Lung (tissue), 12 donors: ENCODE measurements around the gene C11orf21. TPM values are rescaled to one million over a fixed set of nuclear protein-coding genes. Genes with fewer than 3 reads are reported as not detected.

Experiments
- ATAC-seq: fragments of 200-7000 bp; cut with Tn5 transposase; one replicate; pipeline ENCODE4 v1.9.1; 2020; ENCODE audit warnings: moderate number of reproducible peaks; ENCODE audit not compliant: insufficient read depth, low FRiP score
- DNase-seq, 3 donors: peaks; one replicate each; pipeline ENCODE4 v3.0.0-alpha.2; 2013 to 2017
- H3K27ac ChIP-seq, 2 donors: one replicate each; pipeline ENCODE4 v1.5.1; 2013; ENCODE audit warnings: mild to moderate bottlenecking in 2 of 2, moderate library complexity in 2 of 2, control low read depth in 1 of 2, inconsistent platforms in 1 of 2, low read depth in 1 of 2, low read length in 1 of 2
- H3K27me3 ChIP-seq, 3 donors: one replicate each; pipeline ENCODE4 v1.5.1; 2013; ENCODE audit warnings: low read length in 2 of 3; ENCODE audit not compliant: control insufficient read depth in 3 of 3, insufficient read depth in 3 of 3
- H3K36me3 ChIP-seq, 4 donors: one replicate each; pipeline ENCODE4 v1.5.1; 2013; ENCODE audit warnings: low read length in 4 of 4, mild to moderate bottlenecking in 1 of 4, moderate library complexity in 1 of 4; ENCODE audit not compliant: control insufficient read depth in 4 of 4, insufficient read depth in 4 of 4
- H3K4me1 ChIP-seq, 5 donors: one replicate each; pipeline ENCODE4 v1.5.1; 2013; ENCODE audit warnings: low read length in 5 of 5, mild to moderate bottlenecking in 2 of 5, moderate library complexity in 1 of 5; ENCODE audit not compliant: control insufficient read depth in 5 of 5, insufficient read depth in 5 of 5
- H3K4me3 ChIP-seq: one replicate; pipeline ENCODE4 v1.5.1; 2013; ENCODE audit warnings: mild to moderate bottlenecking, control low read depth, moderate library complexity
- H3K9ac ChIP-seq, 2 donors: one replicate each; pipeline ENCODE4 v1.5.1; 2013; ENCODE audit warnings: low read length in 2 of 2, control low read depth in 1 of 2; ENCODE audit not compliant: insufficient read depth in 1 of 2
- H3K9me3 ChIP-seq, 4 donors: one replicate each; pipeline ENCODE4 v1.5.1; 2013; ENCODE audit warnings: low read length in 3 of 4, mild to moderate bottlenecking in 1 of 4, moderate library complexity in 1 of 4; ENCODE audit not compliant: control insufficient read depth in 4 of 4, insufficient read depth in 3 of 4
- CTCF ChIP-seq: IDR thresholded peaks from 2 replicates; pipeline ENCODE4 v1.5.1; 2012; ENCODE audit warnings: mild to moderate bottlenecking; ENCODE audit errors: control extremely low read depth, extremely low read depth
- WGBS, 2 donors: extraction: QIAGEN DNeasy Blood & Tissue Kit; methylation state at CpG; one replicate each; pipeline ENCODE4 v1.1.7; 2013; 5-methylcytosine and 5-hydroxymethylcytosine counted together
- polyA plus RNA-seq, 2 donors: library from polyadenylated mRNA; stranded (reverse); fragments of 200-250 nt; gene quantifications; one replicate each; pipeline ENCODE4 v1.2.1, GENCODE V29; 2013
- total RNA-seq, 2 donors: library from RNA; depleted of rRNA in 1 of 2; stranded (reverse); fragments of >200 nt in 1 of 2; gene quantifications; one replicate each; pipeline ENCODE4 v1.2.1, GENCODE V29; 2014 to 2021
- donor health status: control.
- donor health status: control.
- donor health status: Bipolar disorder and iron deficiency.
- donor health status: healthy.
- donor health status: DM: yes; HTN: yes; CAD: no.

The C11orf21 gene
- total and polyA plus RNA-seq, 4 donors: 3.4 to 6.0 (median 4.8) TPM

DNA sequence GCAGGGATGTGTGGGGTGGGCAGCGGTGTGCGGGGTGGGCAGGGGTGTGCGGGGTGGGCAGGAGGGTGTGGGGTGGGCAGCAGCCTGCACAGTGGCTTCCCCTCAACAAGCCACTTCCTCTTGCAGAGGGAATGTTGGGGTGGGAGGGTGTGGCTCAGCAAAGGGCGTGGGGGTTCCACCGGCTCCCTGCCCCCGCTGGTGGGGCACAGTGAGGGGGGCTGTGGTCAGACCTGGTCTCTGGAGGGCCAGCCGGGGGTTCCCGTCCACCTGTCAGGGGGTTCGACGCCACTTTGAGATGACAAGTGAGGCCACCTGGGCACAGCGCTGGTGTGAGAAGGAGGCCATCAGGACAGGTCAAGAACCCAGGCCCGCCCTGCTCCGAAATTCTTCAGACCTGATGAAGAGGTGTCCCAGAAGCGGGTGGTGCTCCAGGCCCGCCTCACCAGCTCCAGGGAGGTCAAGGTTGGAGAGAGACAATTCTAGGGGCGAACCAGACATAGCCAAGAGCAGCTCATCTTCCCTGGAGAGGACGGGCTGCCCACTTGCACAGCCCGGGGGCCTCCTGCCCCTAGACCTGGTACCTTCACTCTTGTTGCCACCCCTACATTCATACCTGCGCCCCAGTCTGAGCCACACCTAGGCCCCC is 1.3 kb downstream of the C11orf21 start:
- Histone ChIP-seq H3K4me3 (no peak overlapping the region), H3K4me1 (peaks cover under 1 to 33% (median 16%) of the 10 kb centered on the region in 5 donors), H3K27ac (no peak overlapping the region), H3K36me3 (no peaks in the 10 kb centered on the region), H3K9me3 (no peaks in the 10 kb centered on the region), H3K27me3 (no peaks in the 10 kb centered on the region), H3K9ac (no peak overlapping the region)
- no peak for ATAC-seq
- WGBS, 2 donors: 17 to 55% methylated on average over 12 to 19 of the region's 19 CpGs
- no peak for TF ChIP-seq CTCF
- peak in 1 of 3 donors; percentile 10 for DNase-seq

DNA sequence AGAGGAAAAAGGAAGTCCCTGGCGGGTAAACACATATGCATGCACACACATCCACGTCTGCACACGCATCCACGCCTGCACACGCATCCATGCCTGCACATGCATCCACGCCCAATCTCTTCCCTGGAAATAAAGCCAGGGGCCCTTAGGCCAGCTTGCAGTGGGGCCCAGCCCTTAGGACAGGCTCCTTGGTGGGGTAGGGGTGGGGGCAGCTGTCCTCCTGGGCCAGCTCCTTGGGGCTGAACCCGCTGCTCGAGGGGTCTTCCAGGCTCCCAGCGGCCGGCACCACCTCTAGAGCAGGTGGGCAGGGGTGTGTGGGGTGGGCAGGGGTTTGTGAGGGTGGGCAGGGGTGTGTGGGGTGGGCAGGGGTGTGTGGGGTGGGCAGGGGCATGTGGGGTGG is 1.9 kb downstream of the C11orf21 start:
- TF ChIP-seq CTCF: no peak
- 56 to 79% methylated on average over 10 of the region's 10 CpGs for WGBS, 2 donors
- no peak overlapping the region for H3K4me3 ChIP-seq
- H3K9me3 ChIP-seq: no peaks in the 10 kb centered on the region
- H3K27me3 ChIP-seq: no peaks in the 10 kb centered on the region
- DNase-seq: no peak
- ATAC-seq: no peak
- H3K36me3 ChIP-seq: no peaks in the 10 kb centered on the region
- H3K4me1 ChIP-seq: peaks cover 0 to 27% (median 13%) of the 10 kb centered on the region in 5 donors
- no peak overlapping the region for H3K9ac ChIP-seq
- no peak overlapping the region for H3K27ac ChIP-seq

- 62 to 67% methylated on average over 18 of the region's 18 CpGs for WGBS, 2 donors
These were observed 2.6 kb downstream of the C11orf21 start for GRCh38 chr11:2298795-2299761.

More at GRCh38 chr11:2298795-2299761, 2.6 kb downstream of the C11orf21 start:
- DNase-seq (peak in 2 of 3 donors; percentile 40 to 53), ATAC-seq (no peak)
- no peaks in the 10 kb centered on the region for H3K9me3 ChIP-seq
- no peak overlapping the region for H3K9ac ChIP-seq
- TF ChIP-seq CTCF: peak; percentile 28
- no peak overlapping the region for H3K4me3 ChIP-seq
- peaks cover 0 to 20% (median 11%) of the 10 kb centered on the region in 5 donors for H3K4me1 ChIP-seq
- H3K27me3 ChIP-seq: no peaks in the 10 kb centered on the region
- no peaks in the 10 kb centered on the region for H3K36me3 ChIP-seq
- no peak overlapping the region for H3K27ac ChIP-seq
